ENCODE measurements around the gene PROSER2. TPM values are rescaled to one million over a fixed set of nuclear protein-coding genes. Genes with fewer than 3 reads are reported as not detected.
A peak's percentile ranks its signal among the peaks of the same experiment; 100 is the strongest.

Gene PROSER2
- total RNA-seq, 4 donors from 2014 or later: 2.5 to 5.9 (median 3.7) TPM

- Histone ChIP-seq H3K27me3 (peaks cover 0 to 7% (median 0%) of the 10 kb centered on the region in 4 donors), H3K27ac (replicated peaks in 1 of 4) (peak overlapping the region in 2 of 4 donors; percentile 30 to 34), H3K9me3 (no peaks in the 10 kb centered on the region), H3K36me3 (no peaks in the 10 kb centered on the region), H3K4me3 (no peak overlapping the region), H3K4me1 (peaks cover 24 to 29% (median 29%) of the 10 kb centered on the region in 4 donors)
- DNase-seq (ENCODE audit: extremely low spot score): no peak
- intact Hi-C loops (cut with DNase I): no loop called here
- WGBS: 44% methylated on average over 13 of the region's 20 CpGs
- TF ChIP-seq EP300 (IDR thresholded peaks at IDR 0.05): no peak
These were observed 51.7 kb downstream of the PROSER2 start for GRCh38 chr10:11874568-11875493.

GRCh38 chr10:11875494-11876281, 52.5 kb downstream of the PROSER2 start:
- WGBS: 74% methylated on average over 17 of the region's 17 CpGs
- intact Hi-C loops (cut with DNase I): no loop called here

GRCh38 chr10:11876324-11876723, 53.2 kb downstream of the PROSER2 start:
- TF ChIP-seq POLR2A (IDR thresholded peaks at IDR 0.05; ENCODE audit: low read depth): no peak
- TF ChIP-seq POLR2AphosphoS5 (IDR thresholded peaks at IDR 0.05): no peak
- no peak for TF ChIP-seq EP300 (IDR thresholded peaks at IDR 0.05)
- TF ChIP-seq CTCF (IDR thresholded peaks at IDR 0.05): no peak
- intact Hi-C loops (cut with DNase I): no loop called here
- Histone ChIP-seq H3K27me3 (no peaks in the 10 kb centered on the region), H3K4me1 (peaks cover 21 to 24% (median 23%) of the 10 kb centered on the region in 4 donors), H3K9me3 (no peaks in the 10 kb centered on the region), H3K4me3 (no peak overlapping the region), H3K27ac (replicated peaks in 1 of 4) (peak overlapping the region in 1 of 4 donors; percentile 19), H3K36me3 (no peaks in the 10 kb centered on the region)
- DNase-seq (ENCODE audit: extremely low spot score): no peak
- WGBS: 94% methylated on average over 6 of the region's 6 CpGs

More at GRCh38 chr10:11875494-11876281, 52.5 kb downstream of the PROSER2 start:
- DNase-seq (ENCODE audit: extremely low spot score): no peak
- Histone ChIP-seq H3K9me3 (no peaks in the 10 kb centered on the region), H3K4me3 (no peak overlapping the region), H3K27me3 (no peaks in the 10 kb centered on the region), H3K4me1 (peaks cover 21 to 24% (median 23%) of the 10 kb centered on the region in 4 donors), H3K27ac (replicated peaks in 1 of 4) (peak overlapping the region in 2 of 4 donors; percentile 30 to 34), H3K36me3 (no peaks in the 10 kb centered on the region)
- TF ChIP-seq POLR2AphosphoS5 (IDR thresholded peaks at IDR 0.05): peak in 1 of 2 donors; percentile 42
- no peak for TF ChIP-seq POLR2A (IDR thresholded peaks at IDR 0.05; ENCODE audit: low read depth)

- Histone ChIP-seq H3K36me3 (no peaks in the 10 kb centered on the region), H3K4me3 (no peak overlapping the region), H3K27ac (replicated peaks in 1 of 4) (no peak overlapping the region), H3K9me3 (no peaks in the 10 kb centered on the region), H3K4me1 (peaks cover 21 to 23% (median 23%) of the 10 kb centered on the region in 4 donors), H3K27me3 (no peaks in the 10 kb centered on the region)
- DNase-seq (ENCODE audit: extremely low spot score): no peak
- 92% methylated on average over 19 of the region's 19 CpGs for WGBS
- TF ChIP-seq POLR2A (IDR thresholded peaks at IDR 0.05; ENCODE audit: low read depth) (no peak), CTCF (IDR thresholded peaks at IDR 0.05) (no peak), POLR2AphosphoS5 (IDR thresholded peaks at IDR 0.05) (no peak), EP300 (IDR thresholded peaks at IDR 0.05) (no peak)
- intact Hi-C loops (cut with DNase I): no loop called here
These were observed 53.8 kb downstream of the PROSER2 start for GRCh38 chr10:11876805-11877590.

GRCh38 chr10:11877591-11877905, 54.4 kb downstream of the PROSER2 start:
- Histone ChIP-seq H3K9me3 (no peaks in the 10 kb centered on the region), H3K4me3 (no peak overlapping the region), H3K36me3 (no peaks in the 10 kb centered on the region), H3K27me3 (no peaks in the 10 kb centered on the region), H3K4me1 (peaks cover 21 to 23% (median 22%) of the 10 kb centered on the region in 4 donors), H3K27ac (replicated peaks in 1 of 4) (no peak overlapping the region)
- TF ChIP-seq POLR2AphosphoS5 (IDR thresholded peaks at IDR 0.05): no peak
- no peak for TF ChIP-seq EP300 (IDR thresholded peaks at IDR 0.05)
- no peak for TF ChIP-seq POLR2A (IDR thresholded peaks at IDR 0.05; ENCODE audit: low read depth)
- TF ChIP-seq CTCF (IDR thresholded peaks at IDR 0.05): no peak
- no peak for DNase-seq (ENCODE audit: extremely low spot score)
- intact Hi-C loops (cut with DNase I): no loop called here
- 85% methylated on average over 12 of the region's 13 CpGs for WGBS

All from esophagus muscularis mucosa (tissue), 4 donors.